HG03095 (cell line): ENCODE results near the gene HNRNPK.

ENCODE experiments used
- ATAC-seq: cut with Tn5 transposase; IDR thresholded peaks from one replicate; pipeline ENCODE4 v1.9.1; 2021; ENCODE audit warnings: moderate library complexity; ENCODE audit not compliant: unreplicated experiment

The HNRNPK gene

GRCh38 chr9:83979812-83980394 lies at the start of gene HNRNPK:
Gene HNRNPK, minus strand, starts transcription at chr9:83980215. Its CDS starts 1,963 bp downstream, at chr9:83978252.
- ATAC-seq: peak; percentile 80

GRCh38 chr9:84027201-84027600 lies 47.2 kb upstream of the HNRNPK start:
- ATAC-seq: no peak

GRCh38 chr9:84024041-84024575 lies 44.1 kb upstream of the HNRNPK start:
- no peak for ATAC-seq

DNA sequence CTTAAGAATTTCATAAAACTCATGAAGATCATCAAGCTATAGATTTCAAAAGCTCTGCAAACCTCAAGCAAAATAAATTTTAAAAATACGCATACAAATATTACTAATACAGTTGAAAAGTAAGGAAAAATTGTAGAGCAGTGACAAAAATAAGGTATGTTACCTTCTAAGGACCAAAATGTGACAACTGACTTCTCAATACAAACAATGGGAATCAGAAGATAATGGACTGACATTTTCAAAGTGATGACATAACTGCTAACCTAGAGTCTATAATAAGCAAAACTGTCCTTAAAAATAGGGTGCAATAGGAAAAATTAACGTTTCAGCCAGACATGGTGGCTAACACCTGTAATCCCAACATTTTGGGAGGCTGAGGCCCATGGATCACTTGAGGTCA lies 27.6 kb upstream of the HNRNPK start:
- no peak for ATAC-seq

- ATAC-seq: no peak
These were observed 23.2 kb upstream of the HNRNPK start for GRCh38 chr9:84003246-84003645.

GRCh38 chr9:84002344-84002743 lies 22.3 kb upstream of the HNRNPK start:
- peak; percentile 71 for ATAC-seq

DNA sequence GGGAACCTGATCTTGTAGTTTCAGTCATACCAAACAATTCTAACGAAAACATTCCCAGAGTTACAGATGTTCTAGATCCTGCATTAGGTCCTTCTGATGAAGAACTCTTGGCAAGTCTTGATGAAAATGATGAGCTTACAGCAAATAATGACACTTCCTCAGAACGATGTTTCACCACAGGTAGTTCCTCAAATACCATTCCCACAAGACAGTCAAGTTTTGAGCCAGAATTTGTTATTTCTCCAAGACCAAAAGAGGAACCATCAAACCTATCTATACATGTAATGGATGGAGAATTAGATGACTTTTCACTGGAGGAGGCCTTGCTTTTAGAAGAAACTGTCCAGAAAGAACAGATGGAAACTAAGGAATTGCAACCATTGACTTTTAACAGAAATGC lies 21.6 kb upstream of the HNRNPK start:
- ATAC-seq: no peak

- ATAC-seq: no peak
These were observed 20.2 kb upstream of the HNRNPK start for GRCh38 chr9:84000186-84000585.

GRCh38 chr9:83999141-83999918 lies 19.3 kb upstream of the HNRNPK start:
- ATAC-seq: no peak

DNA sequence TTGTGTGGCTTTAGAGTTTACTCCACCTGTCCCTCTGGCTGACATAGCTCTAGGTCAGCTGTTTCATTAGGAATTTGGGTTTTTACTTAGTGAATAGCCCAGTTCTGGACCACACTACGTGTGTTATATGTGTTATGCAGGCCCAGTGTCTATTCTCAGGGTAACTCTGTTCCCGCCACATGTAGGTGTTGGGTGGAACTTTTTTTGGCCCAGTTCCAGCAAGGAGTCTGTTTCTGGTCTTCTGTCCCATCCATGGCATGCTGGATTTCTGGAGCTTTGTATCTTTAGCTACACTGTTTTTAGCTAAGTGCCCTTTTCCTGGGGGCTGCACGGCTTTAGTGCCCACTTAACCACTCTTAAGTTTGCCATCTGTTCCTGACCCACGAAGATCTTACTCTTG lies 16.1 kb upstream of the HNRNPK start:
- ATAC-seq: no peak

- ATAC-seq: no peak
These were observed 12.9 kb upstream of the HNRNPK start for GRCh38 chr9:83992901-83993300.

GRCh38 chr9:83992407-83992806 lies 12.4 kb upstream of the HNRNPK start:
- ATAC-seq: no peak

DNA sequence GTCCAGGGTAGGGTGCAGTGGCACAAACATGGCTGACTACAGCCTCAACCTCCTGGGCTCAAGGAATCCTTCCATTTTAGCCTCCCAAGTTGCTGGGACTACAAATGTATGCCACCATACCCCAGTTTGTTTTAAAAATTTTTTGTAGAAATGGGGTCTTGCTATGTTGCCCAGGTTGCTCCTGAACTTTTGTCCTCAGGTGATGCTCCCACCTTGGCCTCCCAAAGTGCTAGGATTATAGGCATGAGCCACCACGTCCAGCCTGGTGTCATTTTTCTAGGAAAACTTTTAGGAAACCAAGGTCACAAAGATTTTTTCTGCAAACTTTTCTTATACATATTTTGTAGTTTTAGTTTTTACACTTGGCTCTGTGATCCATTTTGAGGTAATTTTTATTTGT lies 11.3 kb upstream of the HNRNPK start:
- ATAC-seq: no peak

DNA sequence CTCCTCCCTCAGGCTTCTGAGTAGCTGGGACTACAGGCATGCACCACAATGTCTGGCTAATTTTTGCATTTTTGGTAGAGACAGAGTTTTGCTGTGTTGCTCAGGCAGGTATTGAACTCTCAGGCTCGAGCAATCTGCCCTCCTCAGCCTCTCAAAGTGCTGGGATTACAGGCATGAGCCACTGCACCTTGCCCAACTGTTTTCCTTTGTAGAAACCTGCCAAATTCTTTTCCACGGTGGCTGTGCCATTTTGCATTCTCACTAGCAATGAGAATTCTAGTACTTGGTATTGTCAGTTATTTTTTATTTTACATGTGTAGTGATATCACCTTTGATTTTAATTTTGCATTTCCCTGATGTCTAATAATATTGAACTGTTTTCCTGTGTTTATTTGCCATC lies 8.4 kb upstream of the HNRNPK start:
- ATAC-seq: no peak

GRCh38 chr9:83987402-83987791 lies 7.4 kb upstream of the HNRNPK start:
- ATAC-seq: no peak

- no peak for ATAC-seq
These were observed 6.9 kb upstream of the HNRNPK start for GRCh38 chr9:83986765-83987401.

DNA sequence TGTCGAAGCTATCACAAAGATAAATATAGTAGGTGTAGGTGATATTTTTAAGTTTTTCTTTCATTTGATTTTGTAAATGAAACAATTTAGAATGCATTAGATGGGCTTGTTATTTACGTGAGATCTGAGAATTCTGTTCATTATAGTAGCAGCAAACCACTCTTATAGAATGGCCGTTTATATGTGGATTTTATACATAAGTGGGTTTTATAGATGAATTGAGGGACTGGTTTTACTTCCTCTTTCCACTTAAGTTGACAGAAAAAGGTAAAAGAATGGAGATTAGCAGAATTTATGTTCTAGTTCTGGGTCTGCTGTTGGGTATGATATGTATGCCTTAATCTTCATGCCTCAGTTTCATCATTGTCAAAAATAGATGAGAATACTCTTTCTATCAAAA lies 6.2 kb upstream of the HNRNPK start:
- peak; percentile 46 for ATAC-seq

GRCh38 chr9:83981126-83981871 lies 1.3 kb upstream of the HNRNPK start:
- no peak for ATAC-seq

DNA sequence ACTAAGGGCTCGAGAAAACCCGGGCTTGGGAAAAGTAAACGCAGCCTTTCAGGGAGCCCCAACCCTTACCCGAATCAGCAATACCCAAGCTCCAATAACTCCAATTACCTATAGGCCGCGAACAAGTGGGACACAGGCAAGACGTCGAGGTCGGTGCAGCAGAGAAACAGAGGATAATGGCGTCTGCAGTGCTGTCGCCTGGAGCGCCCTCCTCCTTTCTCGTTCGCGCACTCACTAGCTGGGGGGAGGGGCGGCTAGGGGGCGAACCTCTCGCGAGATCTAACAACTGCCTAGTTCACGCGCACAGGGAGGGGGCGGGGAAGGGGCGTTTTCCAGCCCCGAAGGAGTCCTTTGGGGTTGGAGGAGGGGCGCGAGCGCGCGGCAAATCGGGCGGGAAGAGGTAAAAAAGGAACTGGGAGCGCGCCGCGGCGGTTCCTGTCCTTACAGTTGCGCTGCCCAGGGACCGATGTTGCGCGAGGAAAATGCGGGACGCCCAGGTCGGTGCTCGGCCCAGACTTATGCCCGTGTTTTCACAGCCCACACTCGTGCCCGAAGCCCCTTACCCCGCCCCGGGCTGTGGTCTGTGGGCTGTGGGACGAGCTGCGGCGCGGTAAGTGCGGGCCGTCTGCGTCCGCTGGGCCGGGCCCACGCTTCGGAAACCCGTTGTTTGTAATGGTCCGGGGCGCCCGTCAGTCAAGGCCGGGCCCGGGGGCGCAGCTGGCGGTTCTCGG lies 545 bp upstream of the HNRNPK start, which contains the start of gene RMI1:
Gene RMI1, plus strand, starts transcription at position 411 of the 731 bp plus-strand sequence. CDS start 20,182 bp downstream, outside the sequence.
- peak; percentile 65 for ATAC-seq
